22Rv1 (cell line): ENCODE measurements around the gene TALDO1.

ENCODE experiments used
- CTCF ChIP-seq: fragments of 450-650 bp; IDR thresholded peaks from 2 replicates; pipeline ENCODE4 v1.5.1; 2017; ENCODE audit warnings: mild to moderate bottlenecking
- ZFX ChIP-seq: fragments of 450-650 bp; IDR thresholded peaks from 2 replicates; pipeline ENCODE4 v1.6.1; 2017; ENCODE audit warnings: antibody characterized with exemption, borderline replicate concordance

GRCh38 chr11:720642-721246, 26.5 kb upstream of the TALDO1 start:
- TF ChIP-seq CTCF: no peak
- TF ChIP-seq ZFX: no peak
